Esophagus muscularis mucosa (tissue), 4 donors: ENCODE data around the gene ZBTB16.

Source experiments
- EP300 ChIP-seq: sonication (generic); formaldehyde crosslinking; IDR thresholded peaks from one replicate; pipeline ENCODE4 v1.6.1; 2017; ENCODE audit warnings: antibody characterized with exemption
- POLR2A ChIP-seq: fragments of 450-650 bp; IDR thresholded peaks from one replicate; pipeline ENCODE4 v1.6.1; 2017; ENCODE audit warnings: antibody characterized with exemption, moderate library complexity, mild to moderate bottlenecking, low read depth
- POLR2AphosphoS5 ChIP-seq, 2 donors: sonication (generic); formaldehyde crosslinking; IDR thresholded peaks; one replicate each; pipeline ENCODE4 v1.6.1; 2017; ENCODE audit warnings: antibody characterized with exemption in 2 of 2
- TF ChIP-seq, protein P1 (sequence below), 3 experiments: fragments of 200-600 bp in 2 of 3; fragments of 450-650 bp in 1 of 3; sonication (generic) in 2 of 3; IDR thresholded peaks; one replicate each; pipeline ENCODE4 v1.5.1; 2017 to 2019; ENCODE audit warnings: antibody characterized with exemption in 3 of 3, mild to moderate bottlenecking in 2 of 3, moderate library complexity in 1 of 3

DNA sequence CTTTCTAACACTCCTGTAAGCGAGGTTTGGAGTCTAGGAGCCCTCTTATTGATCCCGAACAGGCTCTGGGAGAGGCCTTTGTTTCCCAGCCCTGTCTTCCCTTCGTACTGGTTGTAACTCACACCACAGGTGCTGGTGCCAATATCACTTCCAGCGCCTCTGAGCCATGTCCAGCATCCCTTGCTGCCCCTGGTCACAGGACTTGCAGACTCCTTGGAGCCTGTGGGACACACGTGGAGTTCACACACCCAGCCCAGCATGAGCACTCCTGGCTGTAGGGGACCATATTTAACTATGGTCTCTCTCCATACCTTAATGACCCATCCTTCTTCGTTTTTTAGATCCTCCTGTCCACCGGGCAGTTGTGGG, 2.2 kb downstream of the ZBTB16 start:
- TF ChIP-seq, protein P1, sequence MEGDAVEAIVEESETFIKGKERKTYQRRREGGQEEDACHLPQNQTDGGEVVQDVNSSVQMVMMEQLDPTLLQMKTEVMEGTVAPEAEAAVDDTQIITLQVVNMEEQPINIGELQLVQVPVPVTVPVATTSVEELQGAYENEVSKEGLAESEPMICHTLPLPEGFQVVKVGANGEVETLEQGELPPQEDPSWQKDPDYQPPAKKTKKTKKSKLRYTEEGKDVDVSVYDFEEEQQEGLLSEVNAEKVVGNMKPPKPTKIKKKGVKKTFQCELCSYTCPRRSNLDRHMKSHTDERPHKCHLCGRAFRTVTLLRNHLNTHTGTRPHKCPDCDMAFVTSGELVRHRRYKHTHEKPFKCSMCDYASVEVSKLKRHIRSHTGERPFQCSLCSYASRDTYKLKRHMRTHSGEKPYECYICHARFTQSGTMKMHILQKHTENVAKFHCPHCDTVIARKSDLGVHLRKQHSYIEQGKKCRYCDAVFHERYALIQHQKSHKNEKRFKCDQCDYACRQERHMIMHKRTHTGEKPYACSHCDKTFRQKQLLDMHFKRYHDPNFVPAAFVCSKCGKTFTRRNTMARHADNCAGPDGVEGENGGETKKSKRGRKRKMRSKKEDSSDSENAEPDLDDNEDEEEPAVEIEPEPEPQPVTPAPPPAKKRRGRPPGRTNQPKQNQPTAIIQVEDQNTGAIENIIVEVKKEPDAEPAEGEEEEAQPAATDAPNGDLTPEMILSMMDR (IDR thresholded peaks at IDR 0.05), result no peak
- TF ChIP-seq POLR2A (no peak), EP300 (no peak), POLR2AphosphoS5 (IDR thresholded peaks at IDR 0.05) (peak; percentile 60 to 70)
